Liver (tissue), 3 donors: Measurements from ENCODE around the gene RPL38.

Source experiments
- GABPA ChIP-seq, 2 donors: IDR thresholded peaks in 1 of 2; conservative IDR thresholded peaks in 1 of 2; 2 replicates each; pipeline ENCODE4 v1.6.1; 2016; ENCODE audit warnings: antibody characterized with exemption in 2 of 2, mild to moderate bottlenecking in 1 of 2, moderate library complexity in 1 of 2
- JUND ChIP-seq, 2 donors: IDR thresholded peaks; 2 replicates each; pipeline ENCODE4 v1.6.1; 2016; ENCODE audit warnings: antibody characterized with exemption in 2 of 2
- RAD21 ChIP-seq, 2 donors: IDR thresholded peaks; 2 replicates each; pipeline ENCODE4 v1.6.1; 2016; ENCODE audit warnings: antibody characterized with exemption in 2 of 2, mild to moderate bottlenecking in 2 of 2
- TAF1 ChIP-seq: conservative IDR thresholded peaks from 2 replicates; pipeline ENCODE4 v1.6.1; 2016; ENCODE audit warnings: antibody characterized with exemption, mild to moderate bottlenecking
- TF ChIP-seq, protein P1 (sequence below): fragments of 150-350 bp; IDR thresholded peaks from 2 replicates; pipeline ENCODE4 v1.5.1; 2017; ENCODE audit warnings: improper control_type of control experiment, low read depth, low read length; ENCODE audit not compliant: missing input control
- donor health status: healthy.
- donor health status: healthy.

DNA sequence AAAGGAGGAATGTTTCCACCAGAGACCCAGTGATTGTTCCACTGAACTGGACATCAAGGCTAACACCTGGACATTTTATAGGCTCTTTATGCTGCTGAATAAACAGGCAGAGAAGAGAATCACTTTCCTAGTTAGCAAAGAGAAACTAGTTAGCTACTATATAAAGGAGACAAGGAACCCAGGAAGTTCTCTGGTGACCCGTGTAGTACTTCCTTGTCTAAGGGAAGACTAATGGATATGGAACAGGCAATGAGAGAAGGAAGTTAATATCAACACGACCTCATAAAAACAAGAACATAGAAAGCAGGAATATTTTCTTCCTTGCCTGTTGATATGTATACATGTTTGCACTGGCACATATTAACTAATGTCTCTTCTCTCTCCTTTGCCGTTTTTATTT, 30.8 kb upstream of the RPL38 start:
- TF ChIP-seq, protein P1, sequence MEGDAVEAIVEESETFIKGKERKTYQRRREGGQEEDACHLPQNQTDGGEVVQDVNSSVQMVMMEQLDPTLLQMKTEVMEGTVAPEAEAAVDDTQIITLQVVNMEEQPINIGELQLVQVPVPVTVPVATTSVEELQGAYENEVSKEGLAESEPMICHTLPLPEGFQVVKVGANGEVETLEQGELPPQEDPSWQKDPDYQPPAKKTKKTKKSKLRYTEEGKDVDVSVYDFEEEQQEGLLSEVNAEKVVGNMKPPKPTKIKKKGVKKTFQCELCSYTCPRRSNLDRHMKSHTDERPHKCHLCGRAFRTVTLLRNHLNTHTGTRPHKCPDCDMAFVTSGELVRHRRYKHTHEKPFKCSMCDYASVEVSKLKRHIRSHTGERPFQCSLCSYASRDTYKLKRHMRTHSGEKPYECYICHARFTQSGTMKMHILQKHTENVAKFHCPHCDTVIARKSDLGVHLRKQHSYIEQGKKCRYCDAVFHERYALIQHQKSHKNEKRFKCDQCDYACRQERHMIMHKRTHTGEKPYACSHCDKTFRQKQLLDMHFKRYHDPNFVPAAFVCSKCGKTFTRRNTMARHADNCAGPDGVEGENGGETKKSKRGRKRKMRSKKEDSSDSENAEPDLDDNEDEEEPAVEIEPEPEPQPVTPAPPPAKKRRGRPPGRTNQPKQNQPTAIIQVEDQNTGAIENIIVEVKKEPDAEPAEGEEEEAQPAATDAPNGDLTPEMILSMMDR, result no peak
- TF ChIP-seq JUND (IDR thresholded peaks at IDR 0.05), result no peak
- no peak for TF ChIP-seq RAD21 (IDR thresholded peaks at IDR 0.05)
- no peak for TF ChIP-seq GABPA (IDR thresholded peaks at IDR 0.05 in 1 of 2, conservative IDR thresholded peaks at IDR 0.05 in 1 of 2)
- no peak for TF ChIP-seq TAF1
